Activated CD8-positive, alpha-beta T cell treated with anti-CD3 and anti-CD28 coated beads, Interleukin-2, amount 10 ng/mL, durations not matched to agents 7 days and 5 days (primary cell): ENCODE data around the gene LEO1. TPM values are rescaled to one million over a fixed set of nuclear protein-coding genes. Genes with fewer than 3 reads are reported as not detected.

Experiments used
- ATAC-seq: fragments of 150-1000 bp; cut with Tn5 transposase; one replicate; pipeline ENCODE4 v1.10.0; 2021; ENCODE audit warnings: moderate library complexity
- CTCF ChIA-PET: fragments of 350-600 bp; sonication (Branson Sonifier 250); formaldehyde crosslinking; loops from one replicate; lab custom pipeline; 2021; ENCODE audit warnings: antibody characterized with exemption; lab: Charles Lee
- POLR2A ChIA-PET: fragments of 350-600 bp; sonication (Branson Sonifier 250); formaldehyde crosslinking; loops from one replicate; lab custom pipeline; 2021; ENCODE audit warnings: antibody characterized with exemption; lab: Charles Lee
- DNase-seq: peaks from one replicate; pipeline ENCODE4 v3.0.0-alpha.2; 2020
- H3K27ac Mint-ChIP-seq: one replicate; pipeline ENCODE4 v1.8.0; 2021; ENCODE audit warnings: mild to moderate bottlenecking, mixed read lengths
- H3K27me3 Mint-ChIP-seq: one replicate; pipeline ENCODE4 v1.8.0; 2021; ENCODE audit warnings: low read depth, mixed read lengths
- H3K36me3 Mint-ChIP-seq: one replicate; pipeline ENCODE4 v1.8.0; 2021; ENCODE audit warnings: low read depth, mixed read lengths
- H3K4me1 Mint-ChIP-seq: one replicate; pipeline ENCODE4 v1.8.0; 2021; ENCODE audit warnings: low read depth, mixed read lengths
- H3K4me3 Mint-ChIP-seq: one replicate; pipeline ENCODE4 v1.8.0; 2021; ENCODE audit warnings: mild to moderate bottlenecking, mixed read lengths
- H3K9me3 Mint-ChIP-seq: one replicate; pipeline ENCODE4 v1.8.0; 2022; ENCODE audit warnings: mixed read lengths; ENCODE audit not compliant: insufficient read depth
- total RNA-seq, 2 experiments: library from RNA; stranded (reverse); gene quantifications; one replicate each; pipeline ENCODE4 v1.2.3, GENCODE V29; 2021

LEO1 gene
- total RNA-seq, 2 experiments from 2014 or later: 30.3 to 33.4 TPM

DNA sequence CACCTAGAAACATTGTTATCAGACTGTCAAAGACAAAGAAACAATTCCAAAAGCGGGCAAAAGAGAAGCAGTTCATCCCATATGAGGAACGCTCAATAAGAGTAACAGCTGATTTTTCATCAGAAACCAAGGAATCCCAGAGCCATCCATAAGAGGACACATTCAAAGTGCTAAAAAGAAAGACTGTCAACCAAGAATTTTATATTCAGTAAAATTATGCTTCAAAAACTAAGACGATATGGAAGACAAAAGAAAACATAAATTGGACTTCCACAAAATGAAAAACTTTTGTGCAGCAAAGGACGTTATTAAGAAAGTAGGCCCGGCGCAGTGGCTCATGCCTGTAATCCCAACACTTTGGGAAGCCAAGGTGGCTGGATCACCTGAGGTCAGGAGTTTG, 4.0 kb downstream of the LEO1 start:
- H3K36me3 Mint-ChIP-seq: peaks cover 45% of the 10 kb centered on the region

DNA sequence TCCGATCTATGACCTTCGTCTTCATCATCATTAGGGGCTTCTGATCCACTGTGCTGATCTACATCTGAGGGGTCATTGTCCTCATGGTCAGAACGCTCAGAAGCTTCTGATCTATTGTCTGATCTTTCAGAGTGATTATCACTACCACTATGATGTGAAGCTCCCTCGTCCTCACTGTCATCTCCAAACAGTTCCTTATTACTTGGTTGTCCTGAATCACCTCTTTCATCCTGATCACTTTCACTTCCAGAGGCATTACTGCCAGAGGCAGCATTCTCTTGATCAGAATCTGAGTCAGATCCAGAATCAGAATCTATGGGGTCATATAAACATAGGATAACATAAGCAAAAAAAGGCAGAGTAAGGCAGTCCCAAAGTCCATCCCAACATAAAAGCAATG, 5.4 kb downstream of the LEO1 start:
- ChIA-PET POLR2A (no interaction called here), CTCF (interaction anchor here (1.2 kb wide), 1 partner anchor 16 kb away, joined by 3 read pairs; no protein-coding TSS in a partner anchor)
- no peak for DNase-seq
- no peak for ATAC-seq
- Mint-ChIP-seq H3K4me1 (peaks cover 26% of the 10 kb centered on the region), H3K9me3 (peaks cover 4% of the 10 kb centered on the region), H3K4me3 (no peak overlapping the region), H3K27me3 (no peaks in the 10 kb centered on the region), H3K27ac (no peak overlapping the region), H3K36me3 (peaks cover 49% of the 10 kb centered on the region)

More for the DNA sequence above, 4.0 kb downstream of the LEO1 start:
- Mint-ChIP-seq H3K9me3 (peaks cover 4% of the 10 kb centered on the region), H3K27ac (no peak overlapping the region), H3K4me3 (no peak overlapping the region), H3K27me3 (no peaks in the 10 kb centered on the region), H3K4me1 (peaks cover 27% of the 10 kb centered on the region)
- ChIA-PET CTCF (no interaction called here), POLR2A (no interaction called here)
- DNase-seq (no peak), ATAC-seq (no peak)

DNA sequence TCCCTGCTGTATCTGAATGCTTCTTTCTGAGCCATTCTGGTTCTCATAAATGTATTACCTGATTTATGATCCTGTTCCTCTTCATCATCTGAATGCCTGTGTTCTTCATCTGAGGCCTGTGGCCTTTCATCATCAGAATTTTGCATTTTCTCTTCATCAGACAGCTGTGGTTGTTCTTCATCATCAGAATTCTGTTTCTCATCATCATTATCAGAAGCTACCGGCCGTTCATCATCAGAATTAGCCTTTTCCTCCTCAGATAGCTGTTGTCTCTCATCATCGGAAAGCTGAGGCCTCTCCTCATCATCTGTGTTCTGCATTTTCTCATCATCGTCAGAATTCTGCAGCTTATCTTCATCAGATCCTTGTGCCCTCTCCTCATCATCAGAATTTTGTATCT, 5.9 kb downstream of the LEO1 start:
- no peak overlapping the region for H3K27ac Mint-ChIP-seq
- H3K4me1 Mint-ChIP-seq: peaks cover 22% of the 10 kb centered on the region
- POLR2A ChIA-PET: no interaction called here
- CTCF ChIA-PET: interaction anchor here (0.6 to 1.2 kb wide), 2 partner anchors 16 to 62 kb away, joined by 3 read pairs; no protein-coding TSS in a partner anchor
- H3K27me3 Mint-ChIP-seq: no peaks in the 10 kb centered on the region
- no peak overlapping the region for H3K4me3 Mint-ChIP-seq
- ATAC-seq: no peak
- H3K9me3 Mint-ChIP-seq: peaks cover 4% of the 10 kb centered on the region
- peaks cover 50% of the 10 kb centered on the region for H3K36me3 Mint-ChIP-seq
- DNase-seq: no peak

DNA sequence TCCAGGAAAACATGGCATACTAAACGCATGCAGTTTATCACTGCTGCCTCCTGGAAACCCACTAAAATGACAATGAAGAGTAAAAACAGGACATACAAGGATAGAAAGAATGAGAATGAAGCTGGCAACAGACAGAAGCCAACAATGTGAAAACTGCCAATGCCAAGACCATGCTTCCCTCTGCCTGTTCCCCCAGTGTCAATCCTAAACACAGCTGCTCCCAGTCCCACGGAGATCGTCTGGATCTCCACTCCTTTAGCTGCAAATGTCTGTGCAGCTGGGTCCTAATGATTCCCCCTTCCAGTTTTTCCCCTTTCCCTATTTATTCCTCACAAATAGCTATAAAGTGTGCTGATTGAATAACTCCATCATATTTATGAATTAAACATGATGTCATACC, 16.1 kb downstream of the LEO1 start:
- Mint-ChIP-seq H3K27me3 (no peaks in the 10 kb centered on the region), H3K9me3 (no peaks in the 10 kb centered on the region), H3K4me1 (no peaks in the 10 kb centered on the region), H3K36me3 (peaks cover 64% of the 10 kb centered on the region), H3K4me3 (no peak overlapping the region), H3K27ac (no peak overlapping the region)
- no peak for ATAC-seq
- CTCF ChIA-PET: no interaction called here
- POLR2A ChIA-PET: no interaction called here
- DNase-seq: no peak

DNA sequence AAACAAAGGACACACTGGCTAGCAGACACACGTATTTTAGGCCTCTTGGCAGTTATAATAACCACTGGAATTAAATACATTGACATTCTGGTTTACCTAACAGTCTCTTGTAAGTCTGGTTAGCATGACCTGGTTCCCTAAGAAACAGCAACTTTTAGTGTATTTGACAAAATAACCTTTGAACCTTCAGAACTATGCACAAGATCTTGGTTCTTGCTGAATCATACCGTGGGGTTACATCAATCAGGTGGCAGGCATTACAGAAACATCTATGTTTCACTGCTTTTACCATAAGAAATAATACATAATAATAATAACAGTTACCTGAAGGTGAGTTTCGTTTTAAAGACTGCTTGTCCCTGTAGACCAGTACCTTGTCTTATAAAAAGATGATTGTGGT, 18.8 kb downstream of the LEO1 start:
- Mint-ChIP-seq H3K4me1 (no peaks in the 10 kb centered on the region), H3K36me3 (peaks cover 60% of the 10 kb centered on the region), H3K27me3 (no peaks in the 10 kb centered on the region), H3K9me3 (no peaks in the 10 kb centered on the region), H3K27ac (no peak overlapping the region), H3K4me3 (no peak overlapping the region)
- POLR2A ChIA-PET: no interaction called here
- ATAC-seq: no peak
- no peak for DNase-seq
- CTCF ChIA-PET: no interaction called here

DNA sequence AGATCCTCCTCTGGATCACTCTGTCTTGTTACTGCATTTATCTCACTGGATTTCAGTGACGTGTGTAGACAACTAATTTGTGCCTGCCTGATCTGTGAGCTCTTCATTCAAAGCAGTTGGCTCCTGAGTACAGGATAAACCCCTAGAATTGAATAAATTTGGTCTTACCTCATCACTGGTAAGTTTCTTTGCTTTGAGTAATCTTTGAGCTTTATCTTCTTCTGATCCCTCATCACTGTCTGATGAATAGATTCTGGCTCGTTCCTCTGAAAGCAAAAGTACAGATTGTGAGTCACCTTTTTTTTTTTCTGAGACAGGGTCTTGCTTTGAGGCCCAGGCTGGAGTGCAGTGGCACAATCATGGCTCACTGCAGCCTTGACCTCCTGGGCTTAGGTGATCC, 24.5 kb downstream of the LEO1 start:
- Mint-ChIP-seq H3K27ac (peak overlapping the region; percentile 23), H3K9me3 (no peaks in the 10 kb centered on the region), H3K4me1 (no peaks in the 10 kb centered on the region), H3K36me3 (peaks cover 65% of the 10 kb centered on the region), H3K4me3 (no peak overlapping the region), H3K27me3 (no peaks in the 10 kb centered on the region)
- no peak for ATAC-seq
- CTCF ChIA-PET: interaction anchor here (1.0 kb wide), 1 partner anchor 17 kb away, joined by 3 read pairs; no protein-coding TSS in a partner anchor
- no peak for DNase-seq
- POLR2A ChIA-PET: interaction anchor here (0.6 kb wide), 2 partner anchors 10 to 703 kb away, joined by 3 read pairs; no protein-coding TSS in a partner anchor

DNA sequence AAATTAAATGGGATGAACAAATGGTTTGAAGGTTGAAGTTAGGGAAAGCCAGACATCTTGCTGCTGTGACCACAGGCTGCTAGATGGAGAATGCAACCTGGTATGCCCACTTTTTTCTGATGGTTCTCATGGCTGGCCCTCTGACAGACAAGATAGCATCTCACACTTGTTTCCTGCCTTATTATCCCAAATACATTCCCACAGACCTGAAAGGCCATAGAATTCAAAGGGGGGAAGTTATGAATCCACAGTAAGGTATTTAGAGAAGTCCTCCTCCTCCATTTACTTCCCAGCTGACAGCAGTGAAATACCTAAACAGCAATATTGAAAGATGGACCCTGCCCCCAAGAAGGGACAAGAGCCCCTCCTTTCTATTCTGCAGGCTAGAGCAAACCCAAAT, 32.4 kb downstream of the LEO1 start:
- POLR2A ChIA-PET: no interaction called here
- Mint-ChIP-seq H3K4me3 (no peak overlapping the region), H3K9me3 (no peaks in the 10 kb centered on the region), H3K27me3 (no peaks in the 10 kb centered on the region), H3K27ac (no peak overlapping the region), H3K4me1 (peaks cover 14% of the 10 kb centered on the region), H3K36me3 (peaks cover 49% of the 10 kb centered on the region)
- DNase-seq: no peak
- no peak for ATAC-seq
- CTCF ChIA-PET: no interaction called here

DNA sequence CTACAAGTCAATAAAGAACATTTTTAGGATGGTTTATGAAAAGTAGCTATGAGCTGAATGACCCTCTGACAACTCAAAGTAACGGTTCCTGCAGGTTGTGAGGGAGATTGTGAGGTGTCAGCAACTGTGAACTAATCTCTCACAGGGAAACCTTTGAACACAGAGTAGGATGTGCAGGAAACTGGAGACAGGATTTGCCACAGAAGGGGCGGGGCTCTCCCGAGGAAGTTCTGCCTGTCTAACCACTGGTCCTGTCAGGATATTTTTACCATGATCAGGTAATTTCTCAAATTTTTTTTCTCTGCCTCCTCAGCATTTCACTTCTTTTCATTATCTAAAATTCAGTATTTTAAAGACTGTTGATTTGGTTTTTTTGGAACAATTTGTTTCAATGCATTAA, 33.3 kb downstream of the LEO1 start:
- ChIA-PET POLR2A (no interaction called here), CTCF (no interaction called here)
- ATAC-seq (no peak), DNase-seq (no peak)
- H3K9me3 Mint-ChIP-seq: no peaks in the 10 kb centered on the region
- no peak overlapping the region for H3K27ac Mint-ChIP-seq
- peaks cover 14% of the 10 kb centered on the region for H3K4me1 Mint-ChIP-seq
- H3K36me3 Mint-ChIP-seq: peaks cover 41% of the 10 kb centered on the region
- H3K4me3 Mint-ChIP-seq: no peak overlapping the region
- no peaks in the 10 kb centered on the region for H3K27me3 Mint-ChIP-seq

DNA sequence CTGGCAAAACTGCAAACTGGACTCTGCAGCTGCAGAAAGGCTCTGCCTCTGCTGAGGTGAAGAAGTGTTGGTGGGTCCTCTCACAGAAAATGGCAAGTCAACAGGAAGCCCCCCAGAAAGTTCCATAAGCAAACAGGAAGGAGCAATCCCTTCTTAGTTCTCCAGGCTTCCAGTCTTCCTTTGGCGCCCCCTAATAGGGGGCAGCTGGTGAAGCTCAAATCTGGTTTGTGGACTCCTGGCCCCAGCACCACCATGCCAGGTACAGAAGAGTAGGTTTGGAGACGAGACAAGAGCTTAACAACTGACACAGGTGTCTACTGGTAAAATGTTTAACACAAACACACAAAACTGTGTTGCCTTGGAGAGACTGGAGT, 35.5 kb downstream of the LEO1 start:
- H3K9me3 Mint-ChIP-seq: no peaks in the 10 kb centered on the region
- no peak for ATAC-seq
- peak overlapping the region; percentile 69 for H3K27ac Mint-ChIP-seq
- H3K27me3 Mint-ChIP-seq: no peaks in the 10 kb centered on the region
- CTCF ChIA-PET: interaction anchor here (0.8 to 1.4 kb wide), 5 partner anchors 19 to 292 kb away, joined by 3 to 7 read pairs (median 3); no protein-coding TSS in a partner anchor
- no peak for DNase-seq
- H3K36me3 Mint-ChIP-seq: peaks cover 27% of the 10 kb centered on the region
- POLR2A ChIA-PET: interaction anchor here (0.8 kb wide), 2 partner anchors 35 to 243 kb away, joined by 3 read pairs; partner anchors contain the start of gene LEO1
- peaks cover 14% of the 10 kb centered on the region for H3K4me1 Mint-ChIP-seq
- H3K4me3 Mint-ChIP-seq: no peak overlapping the region

DNA sequence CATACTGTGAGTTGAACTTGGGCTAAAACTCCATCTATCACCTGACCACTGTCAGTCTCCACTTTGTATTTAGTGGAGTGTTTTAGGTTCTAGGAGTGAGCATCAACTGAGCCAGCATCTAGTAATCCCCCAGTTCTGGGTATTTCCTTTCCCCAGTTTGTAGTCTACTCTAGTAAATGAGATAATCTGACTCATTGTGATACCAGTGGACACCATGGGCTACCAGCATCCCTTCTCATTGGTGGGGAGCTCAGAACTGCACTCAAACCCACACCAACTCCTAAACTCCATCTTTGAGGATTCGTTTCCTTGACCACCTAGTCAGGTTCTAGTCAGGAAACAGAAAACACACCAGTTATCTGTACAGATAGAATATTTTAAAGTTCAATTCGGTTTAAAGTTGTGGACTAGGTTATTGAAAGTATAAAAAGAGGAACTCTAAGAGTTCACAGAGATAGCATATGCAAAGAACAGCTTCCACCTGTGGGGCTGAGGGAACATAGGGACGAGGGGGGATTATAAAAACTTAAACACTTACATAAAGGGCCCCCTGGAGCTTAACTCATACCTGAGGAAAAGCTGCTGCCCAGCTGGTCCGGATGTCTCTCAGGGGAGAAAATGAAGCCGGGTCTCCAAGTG, 36.0 kb downstream of the LEO1 start:
- Mint-ChIP-seq H3K36me3 (peaks cover 30% of the 10 kb centered on the region), H3K27me3 (no peaks in the 10 kb centered on the region), H3K4me1 (peaks cover 14% of the 10 kb centered on the region), H3K9me3 (no peaks in the 10 kb centered on the region), H3K4me3 (no peak overlapping the region), H3K27ac (peak overlapping the region; percentile 69)
- CTCF ChIA-PET: interaction anchor here (0.8 to 1.4 kb wide), 5 partner anchors 18 to 292 kb away, joined by 3 to 7 read pairs (median 3); no protein-coding TSS in a partner anchor
- POLR2A ChIA-PET: interaction anchor here (0.8 kb wide), 1 partner anchor 244 kb away, joined by 3 read pairs; no protein-coding TSS in a partner anchor
- DNase-seq (no peak), ATAC-seq (no peak)

DNA sequence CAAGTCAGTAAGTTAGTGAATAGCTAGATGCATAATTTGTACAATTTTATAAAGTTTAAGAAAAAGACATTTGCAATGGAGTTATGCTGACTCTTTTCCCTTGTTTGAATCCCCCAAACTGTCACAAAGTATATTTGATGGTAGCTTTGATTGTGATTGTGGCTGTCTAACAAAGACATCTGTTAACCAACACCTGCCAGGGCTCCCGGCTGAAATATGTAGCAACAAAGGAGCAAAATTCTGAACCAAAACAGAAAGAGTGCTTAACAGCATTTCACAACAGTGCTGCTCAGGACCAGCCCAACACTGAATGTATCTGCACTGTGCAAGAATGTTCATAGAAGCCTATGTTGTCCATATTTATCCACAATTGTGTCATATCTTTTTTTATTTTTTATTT, 39.4 kb downstream of the LEO1 start:
- Mint-ChIP-seq H3K4me3 (no peak overlapping the region), H3K9me3 (no peaks in the 10 kb centered on the region), H3K27me3 (no peaks in the 10 kb centered on the region), H3K36me3 (peaks cover 25% of the 10 kb centered on the region), H3K27ac (no peak overlapping the region), H3K4me1 (peaks cover 14% of the 10 kb centered on the region)
- ATAC-seq: no peak
- CTCF ChIA-PET: no interaction called here
- POLR2A ChIA-PET: no interaction called here
- no peak for DNase-seq

DNA sequence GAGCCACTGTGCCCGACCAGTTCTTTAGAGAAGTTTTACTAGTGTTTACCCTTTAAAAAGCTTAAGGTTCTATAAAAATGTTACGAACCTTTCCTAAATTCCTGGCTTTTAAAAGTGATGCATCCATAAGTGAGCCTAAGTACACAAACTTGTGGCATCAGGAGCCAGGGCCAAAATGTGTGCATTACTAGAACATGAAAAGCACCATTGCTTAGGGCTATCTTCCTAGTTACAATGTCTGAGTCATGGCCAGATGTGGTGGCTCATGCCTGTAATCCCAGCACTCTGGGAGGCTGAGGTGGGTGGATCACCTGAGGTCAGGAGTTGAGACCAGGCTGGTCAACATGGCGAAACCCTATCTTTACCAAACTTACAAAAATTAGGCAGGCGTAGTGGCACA, 39.9 kb downstream of the LEO1 start:
- ATAC-seq (no peak), DNase-seq (no peak)
- H3K36me3 Mint-ChIP-seq: peaks cover 28% of the 10 kb centered on the region
- no peak overlapping the region for H3K4me3 Mint-ChIP-seq
- H3K4me1 Mint-ChIP-seq: peaks cover 14% of the 10 kb centered on the region
- ChIA-PET POLR2A (no interaction called here), CTCF (no interaction called here)
- no peak overlapping the region for H3K27ac Mint-ChIP-seq
- H3K27me3 Mint-ChIP-seq: no peaks in the 10 kb centered on the region
- H3K9me3 Mint-ChIP-seq: no peaks in the 10 kb centered on the region
